Activated CD4-positive, CD25-positive, alpha-beta regulatory T cell treated with anti-CD3 and anti-CD28 coated beads, Interleukin-2, amount 50 U/mL, for 24 hours (primary cell): ENCODE data around the gene HOXD3.

Experiments
- ATAC-seq, 2 donors: fragments of 150-1000 bp; cut with Tn5 transposase; one replicate each; pipeline ENCODE4 v1.10.0; 2021; ENCODE audit warnings: mild to moderate bottlenecking in 1 of 2, moderate library complexity in 1 of 2

Gene HOXD3

DNA sequence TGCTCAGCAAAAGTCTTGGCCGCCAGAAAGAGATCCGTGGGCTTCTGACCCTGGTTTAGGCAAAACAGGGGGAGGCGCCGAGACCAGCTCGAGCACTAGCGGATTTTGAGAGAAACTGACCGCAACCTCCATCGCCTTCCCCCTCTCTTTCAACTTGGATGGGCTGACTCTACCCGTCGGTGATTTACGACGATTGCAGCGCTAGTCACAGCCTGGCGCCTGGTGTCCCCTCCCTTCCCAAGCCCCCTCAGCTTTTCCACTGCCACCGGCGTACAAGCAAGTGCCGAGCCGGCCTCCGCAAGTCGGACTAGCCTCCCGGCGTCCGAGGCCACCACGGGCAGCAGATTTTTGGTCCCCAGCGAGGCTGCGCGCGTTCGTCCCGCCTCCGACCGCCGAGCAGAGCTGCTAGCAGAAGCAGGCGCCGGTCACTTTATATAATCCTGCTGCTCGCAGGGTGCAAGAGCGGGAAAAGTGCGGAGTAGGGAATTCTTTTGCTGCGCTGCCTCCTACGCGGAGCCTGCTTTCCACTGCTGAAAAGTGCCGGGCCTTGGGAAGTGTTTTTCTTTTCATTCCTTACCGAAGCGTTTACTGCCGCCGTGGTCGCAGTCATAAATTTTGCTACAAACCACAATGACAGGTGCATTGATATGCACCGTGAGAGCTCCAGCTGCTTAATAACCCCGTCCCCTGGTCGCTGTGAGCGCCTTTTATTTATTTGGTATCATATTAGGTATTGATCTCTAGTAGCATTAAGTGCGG, 7.7 kb downstream of the HOXD3 start:
- no peak for ATAC-seq

DNA sequence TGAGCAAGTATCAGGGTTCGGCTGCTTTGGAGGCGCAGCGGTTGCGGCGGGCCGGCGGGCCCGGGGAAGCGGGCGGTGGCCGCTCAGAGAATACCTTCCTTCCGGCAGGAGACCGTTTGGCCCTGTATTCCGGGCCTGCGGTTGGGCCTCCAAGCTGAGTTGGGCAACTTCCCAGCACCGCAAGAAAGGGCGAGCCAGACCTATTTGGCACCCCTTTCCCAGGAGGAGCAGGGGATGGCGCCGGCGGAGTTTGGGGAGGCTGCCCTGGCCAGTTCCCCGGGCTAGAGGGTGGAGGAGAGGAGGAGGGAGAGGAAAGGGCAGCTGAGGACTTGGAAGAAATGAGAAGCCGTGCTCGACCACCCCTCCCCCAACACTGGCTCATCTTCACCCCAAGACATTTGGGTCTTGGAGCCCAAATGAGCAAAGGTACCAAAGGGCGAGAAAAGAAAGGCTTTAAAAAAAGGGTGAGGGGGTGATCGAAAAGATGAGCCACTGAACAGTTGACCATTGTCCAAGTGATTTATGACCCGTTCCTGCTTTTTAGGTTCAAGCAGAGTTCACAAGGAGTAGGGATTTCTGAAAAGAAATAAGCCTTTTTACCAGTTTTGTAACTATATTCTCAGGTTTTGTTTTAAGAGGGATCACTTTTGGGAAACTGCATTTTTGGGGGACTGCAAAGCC, 8.4 kb downstream of the HOXD3 start:
- no peak for ATAC-seq

DNA sequence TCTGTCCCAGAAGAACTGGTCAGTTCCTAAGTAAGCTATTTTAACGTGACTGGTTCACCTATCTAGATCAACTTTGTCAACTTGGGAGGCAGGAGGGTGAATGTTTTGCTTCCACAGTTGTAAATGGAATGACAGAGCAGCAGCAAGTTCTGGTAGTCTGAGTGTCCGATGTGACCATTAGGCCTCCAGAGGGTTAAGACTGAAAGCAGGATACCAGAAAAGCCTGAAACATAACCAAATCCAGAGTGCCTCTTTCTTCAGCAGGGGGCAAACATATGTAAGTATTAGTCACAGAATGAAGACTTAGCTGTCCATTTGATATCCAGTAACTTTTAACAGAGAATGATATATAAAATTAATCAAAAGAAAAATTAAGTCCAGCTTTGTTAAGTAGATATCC, 9.2 kb downstream of the HOXD3 start:
- no peak for ATAC-seq

DNA sequence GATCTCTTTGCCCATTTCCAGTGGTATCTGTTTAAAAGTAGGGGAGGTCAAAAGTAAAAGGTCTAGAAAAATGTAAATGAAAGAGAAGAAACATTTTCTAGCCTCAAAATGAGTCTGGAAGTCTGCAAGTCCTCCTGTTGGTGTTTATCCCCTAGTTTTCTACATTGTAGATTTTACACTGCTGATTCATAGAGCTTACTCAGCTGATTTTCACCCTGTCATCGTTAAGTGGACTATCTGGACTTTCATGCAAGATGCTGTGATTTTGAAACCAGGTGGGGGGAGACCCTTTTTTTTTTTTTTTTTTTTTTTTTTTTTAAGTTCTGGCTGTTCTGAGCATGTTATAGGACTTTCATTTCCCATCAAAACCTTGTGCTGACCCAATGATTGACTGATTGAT, 10.3 kb downstream of the HOXD3 start:
- no peak for ATAC-seq

DNA sequence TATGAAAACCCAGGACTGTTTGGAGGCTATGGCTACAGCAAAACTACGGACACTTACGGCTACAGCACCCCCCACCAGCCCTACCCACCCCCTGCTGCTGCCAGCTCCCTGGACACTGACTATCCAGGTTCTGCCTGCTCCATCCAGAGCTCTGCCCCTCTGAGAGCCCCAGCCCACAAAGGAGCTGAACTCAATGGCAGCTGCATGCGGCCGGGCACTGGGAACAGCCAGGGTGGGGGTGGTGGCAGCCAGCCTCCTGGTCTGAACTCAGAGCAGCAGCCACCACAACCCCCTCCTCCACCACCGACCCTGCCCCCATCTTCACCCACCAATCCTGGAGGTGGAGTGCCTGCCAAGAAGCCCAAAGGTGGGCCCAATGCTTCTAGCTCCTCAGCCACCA, 12.1 kb downstream of the HOXD3 start:
- no peak for ATAC-seq

DNA sequence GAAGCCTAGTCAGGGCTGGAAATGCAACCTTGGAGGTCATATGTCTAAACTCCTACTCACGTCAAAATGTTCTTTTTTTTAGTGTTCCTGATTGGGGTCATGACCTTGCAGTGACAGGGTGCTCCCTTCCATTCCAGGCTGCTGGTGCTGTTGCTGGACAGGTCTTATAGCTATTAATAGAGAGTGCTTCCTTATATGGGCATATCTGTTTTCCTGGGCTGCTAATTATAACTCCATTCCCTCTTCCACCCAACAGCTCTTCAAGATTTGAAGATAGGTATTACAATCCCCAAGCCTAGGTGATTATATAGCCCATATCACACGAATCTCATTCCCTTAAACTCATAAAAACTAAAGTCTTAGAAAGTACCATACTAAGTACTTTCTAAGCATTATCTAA, 12.6 kb downstream of the HOXD3 start:
- ATAC-seq = no peak

DNA sequence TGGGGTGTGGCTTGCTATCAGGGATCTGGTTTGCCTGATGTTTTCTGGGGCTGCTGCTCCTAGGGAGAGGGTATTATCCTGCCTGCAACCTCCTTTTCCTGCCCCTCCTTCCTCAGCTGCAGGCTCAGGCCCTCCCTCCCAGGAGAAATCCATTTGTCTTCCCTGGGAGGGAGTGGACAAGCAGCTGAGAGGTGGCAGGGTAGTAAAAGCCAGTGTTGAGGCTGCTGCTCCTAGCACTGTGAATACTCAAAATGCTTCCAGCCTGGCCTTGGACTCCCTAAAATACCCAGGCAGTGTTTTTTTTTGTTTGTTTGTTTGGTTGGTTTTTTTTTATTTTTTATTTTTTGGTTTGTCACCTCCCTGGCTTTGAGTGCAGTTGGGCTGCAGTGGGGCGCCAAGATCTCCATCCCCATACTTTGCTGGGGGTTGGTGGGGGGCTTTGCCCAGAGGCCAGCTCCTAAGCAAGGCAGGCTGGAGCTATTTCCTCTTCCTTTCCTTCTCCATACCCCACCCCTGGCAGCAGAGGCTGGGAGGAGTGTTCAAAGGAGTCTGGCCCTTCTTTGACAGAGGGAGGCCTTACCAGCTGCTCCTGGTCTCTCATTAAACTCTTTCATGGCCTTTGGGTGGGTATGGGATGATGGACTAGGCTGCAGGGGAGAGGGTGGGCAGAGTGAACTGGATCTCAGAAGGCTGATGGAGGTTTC, 13.6 kb downstream of the HOXD3 start:
- no peak for ATAC-seq

DNA sequence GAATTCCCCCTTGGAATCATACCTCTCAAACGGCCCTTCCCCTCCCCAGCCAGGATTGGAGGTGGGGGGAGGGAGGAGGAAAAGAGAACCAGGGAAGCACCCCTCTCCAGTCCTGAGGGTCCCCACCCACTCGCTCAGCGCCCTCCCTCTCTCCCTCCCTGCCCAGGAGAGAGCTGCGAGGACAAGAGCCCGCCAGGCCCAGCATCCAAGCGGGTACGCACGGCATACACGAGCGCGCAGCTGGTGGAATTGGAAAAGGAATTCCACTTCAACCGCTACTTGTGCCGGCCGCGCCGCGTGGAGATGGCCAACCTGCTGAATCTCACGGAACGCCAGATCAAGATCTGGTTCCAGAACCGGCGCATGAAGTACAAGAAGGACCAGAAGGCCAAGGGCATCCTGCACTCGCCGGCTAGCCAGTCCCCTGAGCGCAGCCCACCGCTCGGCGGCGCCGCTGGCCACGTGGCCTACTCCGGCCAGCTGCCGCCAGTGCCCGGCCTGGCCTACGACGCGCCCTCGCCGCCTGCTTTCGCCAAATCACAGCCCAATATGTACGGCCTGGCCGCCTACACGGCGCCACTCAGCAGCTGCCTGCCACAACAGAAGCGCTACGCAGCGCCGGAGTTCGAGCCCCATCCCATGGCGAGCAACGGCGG, 14.4 kb downstream of the HOXD3 start:
- no peak for ATAC-seq

DNA sequence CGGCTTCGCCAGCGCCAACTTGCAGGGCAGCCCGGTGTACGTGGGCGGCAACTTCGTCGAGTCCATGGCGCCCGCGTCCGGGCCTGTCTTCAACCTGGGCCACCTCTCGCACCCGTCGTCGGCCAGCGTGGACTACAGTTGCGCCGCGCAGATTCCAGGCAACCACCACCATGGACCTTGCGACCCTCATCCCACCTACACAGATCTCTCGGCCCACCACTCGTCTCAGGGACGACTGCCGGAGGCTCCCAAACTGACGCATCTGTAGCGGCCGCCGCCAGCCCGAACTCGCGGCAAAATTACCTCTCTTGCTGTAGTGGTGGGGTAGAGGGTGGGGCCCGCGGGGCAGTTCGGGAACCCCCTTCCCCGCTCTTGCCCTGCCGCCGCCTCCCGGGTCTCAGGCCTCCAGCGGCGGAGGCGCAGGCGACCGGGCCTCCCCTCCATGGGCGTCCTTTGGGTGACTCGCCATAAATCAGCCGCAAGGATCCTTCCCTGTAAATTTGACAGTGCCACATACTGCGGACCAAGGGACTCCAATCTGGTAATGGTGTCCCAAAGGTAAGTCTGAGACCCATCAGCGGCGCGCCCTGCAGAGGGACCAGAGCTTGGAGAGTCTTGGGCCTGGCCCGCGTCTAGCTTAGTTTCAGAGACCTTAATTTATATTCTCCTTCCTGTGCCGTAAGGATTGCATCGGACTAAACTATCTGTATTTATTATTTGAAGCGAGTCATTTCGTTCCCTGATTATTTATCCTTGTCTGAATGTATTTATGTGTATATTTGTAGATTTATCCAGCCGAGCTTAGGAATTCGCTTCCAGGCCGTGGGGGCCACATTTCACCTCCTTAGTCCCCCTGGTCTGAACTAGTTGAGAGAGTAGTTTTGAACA, 15.1 kb downstream of the HOXD3 start:
- no peak for ATAC-seq

DNA sequence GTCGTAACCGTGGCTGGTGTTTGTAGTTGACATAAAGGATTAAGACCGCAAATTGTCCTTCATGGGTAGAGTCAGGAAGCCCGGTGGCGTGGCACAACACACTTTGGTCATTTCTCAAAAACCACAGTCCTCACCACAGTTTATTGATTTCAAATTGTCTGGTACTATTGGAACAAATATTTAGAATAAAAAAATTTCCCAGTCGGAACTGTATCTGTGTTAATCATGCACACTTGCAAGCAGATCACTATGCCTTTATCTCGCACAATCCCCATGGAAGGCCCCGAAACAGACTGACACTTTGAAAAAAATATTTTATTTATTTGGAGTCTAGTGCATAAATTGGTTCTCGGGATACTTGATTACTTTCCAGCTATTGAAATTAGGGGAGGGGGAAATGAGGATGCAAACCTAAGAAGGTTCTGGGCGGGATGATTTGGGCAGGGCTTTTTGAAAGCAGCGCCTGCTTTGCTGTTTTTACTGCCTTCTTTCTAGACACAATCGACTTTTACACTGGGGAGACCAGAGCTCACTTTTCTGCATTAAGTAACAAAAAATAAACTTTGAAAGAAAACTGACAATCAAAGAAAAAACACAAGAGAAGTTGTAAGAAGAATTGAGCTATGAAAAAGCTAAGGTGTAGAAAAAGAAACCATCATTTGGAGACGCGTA, 15.9 kb downstream of the HOXD3 start:
- no peak for ATAC-seq

DNA sequence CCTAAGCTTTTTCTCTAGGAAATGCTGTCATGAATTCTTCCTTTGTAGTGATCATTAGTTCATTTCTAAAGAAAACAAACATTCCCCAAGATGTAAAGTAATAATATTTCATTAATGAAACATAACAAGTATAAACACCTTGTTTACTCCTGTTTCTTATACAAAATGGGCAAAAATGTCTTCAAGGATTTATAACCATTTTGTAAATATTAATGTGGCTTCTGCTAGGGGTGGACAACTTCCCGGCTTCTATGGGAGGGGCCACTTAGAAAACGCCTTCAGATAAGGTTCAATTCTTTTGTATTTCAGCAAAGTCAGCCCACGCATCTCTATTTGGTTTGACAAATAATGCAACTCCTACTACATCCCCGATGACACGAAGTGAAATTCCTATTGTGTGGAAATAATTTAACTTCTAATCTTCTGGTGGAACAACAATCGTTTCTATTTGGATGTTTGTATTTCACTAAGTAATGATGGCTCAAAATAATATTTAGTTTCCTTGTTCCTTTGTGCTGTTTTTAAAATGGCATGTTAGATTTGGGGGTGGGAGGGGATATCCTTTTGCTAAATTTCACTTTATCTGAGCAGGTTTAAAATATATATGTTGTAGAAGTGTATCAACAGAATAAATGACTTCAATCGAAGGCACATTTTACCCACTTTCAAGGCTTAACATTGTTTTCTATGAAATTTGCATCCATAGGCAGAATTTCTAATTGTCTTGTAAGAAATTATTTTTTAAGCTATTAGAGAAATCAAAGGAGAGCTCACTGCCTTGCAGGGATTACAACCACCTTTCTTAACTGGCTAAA, 16.7 kb downstream of the HOXD3 start:
- no peak for ATAC-seq

DNA sequence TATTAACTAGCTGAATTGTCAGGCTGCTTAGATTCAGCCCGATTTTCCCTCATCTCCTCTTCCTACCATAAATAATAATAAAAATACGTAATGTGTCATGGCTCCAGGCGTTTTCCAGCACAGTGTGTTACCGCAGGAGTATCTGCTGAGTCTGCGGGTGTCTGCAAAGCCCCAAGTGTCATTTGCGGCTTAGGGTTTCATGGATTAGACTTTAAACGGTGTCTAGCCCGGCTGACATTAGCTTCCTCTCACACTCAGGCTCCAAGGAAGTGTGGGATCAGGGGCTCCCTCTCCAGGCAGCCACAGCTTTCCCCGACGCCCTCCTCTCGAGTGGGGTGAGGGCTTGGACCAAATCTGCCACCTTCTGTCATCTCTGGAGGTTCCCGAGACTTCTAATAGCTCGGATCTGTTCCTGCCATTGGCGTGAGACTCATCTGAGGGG, 17.3 kb downstream of the HOXD3 start:
- no peak for ATAC-seq

DNA sequence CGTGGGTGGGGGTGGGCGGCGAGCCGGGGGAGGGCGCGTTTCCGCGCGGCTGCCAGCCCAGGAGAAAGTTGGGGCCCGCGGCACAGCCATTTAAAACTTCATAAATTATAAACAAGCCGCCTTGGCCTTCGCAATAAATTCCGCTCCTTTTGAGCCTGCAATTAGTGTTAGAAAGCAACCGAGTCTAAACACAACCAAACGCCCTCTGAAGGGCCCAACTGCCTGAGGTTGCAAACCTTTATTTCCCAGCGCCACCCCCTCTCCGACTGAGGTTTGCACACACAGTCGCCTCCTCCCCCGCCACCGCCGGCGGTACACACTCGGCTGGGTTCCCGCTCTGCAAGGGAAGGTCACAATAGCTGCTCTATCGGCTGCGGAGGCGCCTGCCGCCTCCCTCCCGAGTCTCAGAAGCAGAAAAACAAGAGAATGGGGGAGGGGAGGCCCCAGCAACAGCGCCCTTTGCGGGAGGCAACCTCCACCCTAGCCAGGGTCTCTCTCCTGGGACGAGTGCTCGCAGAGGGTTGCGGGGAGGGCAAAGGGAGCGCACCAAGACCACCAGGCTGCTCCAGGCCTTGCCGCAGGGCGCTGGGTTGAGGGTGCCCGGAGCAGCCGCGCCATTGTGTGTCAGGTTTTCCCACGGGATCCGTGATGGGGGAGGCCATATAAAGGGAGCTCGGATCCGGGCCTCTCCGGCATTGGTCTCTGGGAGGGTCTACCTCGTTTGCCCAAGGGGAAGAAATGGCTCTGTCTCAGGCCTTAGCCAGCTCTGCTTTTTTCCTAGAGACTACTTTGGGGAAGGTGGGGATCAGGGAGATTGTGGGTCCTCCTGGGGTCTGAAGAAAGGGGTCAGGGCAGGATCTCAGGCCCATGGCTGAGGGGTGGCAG, 18.0 kb downstream of the HOXD3 start:
- no peak for ATAC-seq

DNA sequence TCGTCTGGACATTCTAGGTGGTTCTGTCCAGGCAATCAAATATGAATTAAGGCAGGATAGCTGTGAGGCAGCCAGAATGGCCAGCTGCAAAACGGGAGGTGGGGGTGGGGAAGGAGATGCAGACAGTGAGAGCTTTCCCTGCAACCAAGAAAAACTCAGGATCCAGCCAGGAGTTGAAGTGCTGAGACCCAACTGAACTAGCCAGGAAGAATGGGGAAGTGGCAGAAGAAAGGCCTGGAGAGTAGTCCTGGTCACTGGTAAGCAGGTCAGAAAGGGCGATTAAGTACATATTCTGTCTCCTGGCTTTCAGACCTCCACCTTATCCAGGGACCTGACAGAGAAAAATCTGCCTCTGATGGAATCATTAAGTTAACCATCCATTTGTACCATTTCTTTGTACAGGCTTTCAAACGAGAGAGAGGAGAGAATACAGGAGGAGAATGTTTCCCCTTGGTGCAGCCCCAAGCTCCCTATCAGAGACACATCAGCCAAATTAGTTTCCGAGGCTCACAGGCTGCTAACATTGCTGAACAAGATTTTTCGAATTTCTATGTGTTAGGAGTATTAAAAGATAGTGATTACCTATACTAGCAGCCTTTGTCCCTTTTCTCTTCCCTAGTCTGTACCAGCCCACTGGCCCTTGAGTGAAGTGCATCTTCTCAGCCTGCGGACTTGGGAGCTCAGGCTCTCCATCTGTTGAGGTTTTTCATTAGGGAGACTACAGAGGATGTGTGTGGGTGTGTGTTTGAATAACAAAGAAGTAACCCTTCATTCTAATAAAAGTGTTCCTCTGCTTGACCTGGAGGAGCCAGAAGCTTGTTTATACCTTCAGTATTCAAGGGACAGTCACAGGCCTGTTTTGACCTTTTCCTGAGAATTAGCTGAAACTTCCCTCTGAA, 18.9 kb downstream of the HOXD3 start:
- no peak for ATAC-seq

DNA sequence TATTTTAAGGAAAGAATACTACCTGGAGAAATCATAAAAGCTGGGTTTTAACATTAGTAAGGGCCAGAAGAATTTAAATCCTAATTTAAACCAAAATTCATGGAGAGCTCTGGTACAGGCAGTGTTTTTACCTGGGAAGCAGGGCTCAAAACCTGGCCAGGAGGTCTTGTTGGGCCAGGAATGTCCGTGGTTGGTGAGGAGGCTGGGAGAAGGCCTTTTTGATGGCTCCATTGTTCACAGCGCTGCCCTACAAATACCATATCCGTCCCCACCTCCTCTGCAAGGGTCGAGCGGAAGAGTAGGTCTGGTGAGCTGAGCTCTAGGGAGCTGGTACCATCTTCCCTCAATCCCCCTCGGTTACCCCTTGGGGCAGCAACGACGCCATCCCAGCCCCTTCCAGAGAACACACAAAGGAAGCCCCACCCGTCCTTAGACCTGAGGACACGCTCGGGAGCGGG, 20.5 kb downstream of the HOXD3 start:
- ATAC-seq = no peak

DNA sequence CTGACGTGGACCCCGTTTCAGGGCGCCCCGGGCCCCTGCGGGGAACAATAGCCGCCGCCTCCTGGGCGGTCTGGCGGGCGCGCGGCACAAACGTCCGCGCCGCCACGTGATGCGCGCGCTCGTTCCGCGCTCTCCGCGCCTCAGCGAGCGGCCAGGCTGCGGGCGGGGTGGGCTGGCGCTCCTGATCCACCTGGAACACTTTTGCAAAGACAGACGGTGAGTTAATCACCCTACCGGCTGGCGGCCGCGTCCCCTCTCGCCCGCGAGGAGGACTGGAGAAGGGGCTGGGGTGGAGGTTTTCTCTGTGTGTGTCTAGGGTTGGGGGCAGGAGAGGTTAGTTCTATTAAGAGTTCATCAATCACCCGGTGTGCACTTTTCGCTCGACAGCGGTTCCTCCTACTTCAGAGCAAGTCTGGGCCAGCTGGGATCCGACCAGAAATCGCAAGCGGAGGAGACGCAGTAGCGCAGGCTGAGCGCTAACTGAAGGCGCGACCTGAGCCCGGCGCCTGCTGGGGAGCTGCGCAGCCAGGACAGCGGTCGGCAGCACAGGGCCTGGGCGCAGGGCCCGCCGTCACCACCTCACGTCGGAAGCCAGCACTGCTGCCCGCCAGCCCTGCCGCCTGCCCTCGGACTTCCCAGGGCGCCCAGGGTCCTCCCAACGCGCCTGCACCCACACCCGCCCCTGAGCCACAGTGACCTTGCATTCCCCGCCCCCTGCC, 21.1 kb downstream of the HOXD3 start:
- no peak for ATAC-seq

DNA sequence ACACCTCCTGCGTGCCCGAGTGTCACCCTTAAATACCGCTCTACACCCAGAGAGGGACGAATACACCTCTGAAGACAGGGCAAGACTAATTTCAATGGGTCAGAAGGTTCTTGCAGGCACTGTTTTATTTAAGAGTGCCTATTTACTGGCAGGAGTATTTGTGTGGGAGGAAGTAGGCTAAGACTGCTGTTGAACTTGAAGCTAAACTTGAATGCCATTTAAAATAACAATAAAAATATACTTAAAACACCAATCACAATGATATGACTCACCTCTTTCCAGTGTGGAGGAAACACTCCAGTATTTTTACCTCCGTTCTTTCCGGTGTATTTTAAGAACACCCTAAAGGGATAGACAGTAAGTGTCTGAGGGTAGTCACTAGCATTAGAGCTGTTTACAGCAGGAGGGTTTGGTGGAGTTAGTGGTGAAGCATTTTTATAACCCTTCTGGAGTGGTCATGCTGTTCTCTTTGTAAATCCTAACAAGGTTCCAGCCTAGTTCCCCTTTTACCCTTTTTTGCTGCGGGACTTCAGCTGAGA, 21.7 kb downstream of the HOXD3 start:
- no peak for ATAC-seq

DNA sequence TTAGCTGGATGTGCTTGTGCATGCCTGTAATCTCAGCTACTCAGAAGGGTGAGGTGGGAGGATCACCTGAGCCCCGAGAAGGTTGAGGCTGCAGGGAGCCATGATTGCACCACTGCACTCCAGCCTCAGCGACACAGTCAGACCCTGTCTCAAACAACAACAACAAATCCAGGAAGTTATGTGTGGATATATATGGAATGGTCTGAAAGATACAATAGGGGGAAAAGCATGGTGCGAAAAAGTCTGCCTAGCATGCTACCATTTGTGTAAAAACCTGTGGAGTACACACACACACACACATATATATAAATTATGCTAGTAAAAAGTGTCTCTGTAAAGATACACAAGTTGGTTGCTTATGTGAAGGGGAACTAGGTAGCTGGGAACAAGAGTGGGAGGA, 24.4 kb downstream of the HOXD3 start:
- ATAC-seq = no peak
